Hepatocyte (in vitro differentiated cells): Measurements from ENCODE around the gene GOLGA6C.
"Not testable (repeated sequence)": the region's sequence is repeated elsewhere in the genome, so short reads cannot be mapped to it uniquely, and the experiment has no call there.

Experiments
- EZH2 ChIP-seq: fragments of 200-600 bp; sonication (generic); IDR thresholded peaks from 2 replicates; pipeline ENCODE4 v1.6.1; 2016; ENCODE audit warnings: antibody characterized with exemption, mild to moderate bottlenecking, borderline replicate concordance
- TF ChIP-seq, protein P1 (sequence below): fragments of 200-600 bp; sonication (generic); IDR thresholded peaks from 2 replicates; pipeline ENCODE4 v1.5.1; 2016; ENCODE audit warnings: antibody characterized with exemption, mild to moderate bottlenecking; ENCODE audit not compliant: poor library complexity

DNA sequence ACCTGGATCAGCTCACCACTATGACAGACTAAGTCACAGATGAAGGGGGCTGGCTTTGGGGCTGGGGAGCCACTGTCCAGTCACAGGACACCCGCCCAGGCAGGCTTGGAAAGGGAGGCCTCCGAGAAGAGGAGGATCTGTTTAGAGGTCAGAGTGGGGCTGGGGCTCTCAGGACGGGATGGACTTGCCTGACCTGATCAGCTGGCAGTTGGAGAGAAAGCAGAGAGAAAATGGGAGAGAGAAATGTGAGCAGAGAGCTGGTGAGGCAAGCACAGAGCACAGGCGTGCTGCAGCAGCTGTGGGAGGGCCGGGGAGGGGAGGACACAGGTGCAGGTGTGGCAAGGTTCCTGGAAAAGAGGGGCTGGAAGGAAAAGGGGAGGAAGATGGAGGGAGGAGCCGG lies 41.9 kb downstream of the GOLGA6C start:
- TF ChIP-seq, protein P1, sequence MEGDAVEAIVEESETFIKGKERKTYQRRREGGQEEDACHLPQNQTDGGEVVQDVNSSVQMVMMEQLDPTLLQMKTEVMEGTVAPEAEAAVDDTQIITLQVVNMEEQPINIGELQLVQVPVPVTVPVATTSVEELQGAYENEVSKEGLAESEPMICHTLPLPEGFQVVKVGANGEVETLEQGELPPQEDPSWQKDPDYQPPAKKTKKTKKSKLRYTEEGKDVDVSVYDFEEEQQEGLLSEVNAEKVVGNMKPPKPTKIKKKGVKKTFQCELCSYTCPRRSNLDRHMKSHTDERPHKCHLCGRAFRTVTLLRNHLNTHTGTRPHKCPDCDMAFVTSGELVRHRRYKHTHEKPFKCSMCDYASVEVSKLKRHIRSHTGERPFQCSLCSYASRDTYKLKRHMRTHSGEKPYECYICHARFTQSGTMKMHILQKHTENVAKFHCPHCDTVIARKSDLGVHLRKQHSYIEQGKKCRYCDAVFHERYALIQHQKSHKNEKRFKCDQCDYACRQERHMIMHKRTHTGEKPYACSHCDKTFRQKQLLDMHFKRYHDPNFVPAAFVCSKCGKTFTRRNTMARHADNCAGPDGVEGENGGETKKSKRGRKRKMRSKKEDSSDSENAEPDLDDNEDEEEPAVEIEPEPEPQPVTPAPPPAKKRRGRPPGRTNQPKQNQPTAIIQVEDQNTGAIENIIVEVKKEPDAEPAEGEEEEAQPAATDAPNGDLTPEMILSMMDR = not testable (repeated sequence)
- not testable (repeated sequence) for TF ChIP-seq EZH2
